Measurements from ENCODE around the gene SLC35D3. TPM values are rescaled to one million over a fixed set of nuclear protein-coding genes. Genes with fewer than 3 reads are reported as not detected.
"Not testable (repeated sequence)": the region's sequence is repeated elsewhere in the genome, so short reads cannot be mapped to it uniquely, and the experiment has no call there.

SLC35D3 gene
- total and polyA plus RNA-seq, 2 donors (not counting 3 experiments of a cell fraction or from before 2014, with no cell fraction given) = not detected

- dilution Hi-C loops (cut with MboI; ENCODE audit: extremely low pct_ligation_motif_present, low sequenced_read_pairs) = no loop called here
- Histone ChIP-seq H2AFZ (ENCODE audit: low read depth, low read length) (no peak overlapping the region), H3K27ac (ENCODE audit: insufficient read depth, low read depth, low read length) (no peak overlapping the region), H3K4me2 (ENCODE audit: insufficient read depth, low read length) (no peak overlapping the region), H3K9me3 (replicated peaks; ENCODE audit: control insufficient read depth, insufficient read depth, low read length) (no peaks in the 10 kb centered on the region), H4K20me1 (replicated peaks; ENCODE audit: control insufficient read depth, extremely low read depth, insufficient read depth, low read length) (no peaks in the 10 kb centered on the region), H3K9ac (replicated peaks; ENCODE audit: extremely low read depth, insufficient read depth, low read length) (no peak overlapping the region), H3K27me3 (ENCODE audit: control insufficient read depth in 2 of 2, insufficient read depth in 2 of 2, low read length in 2 of 2) (peaks cover 2 to 4% of the 10 kb centered on the region in 2 experiments), H3K4me3 (replicated peaks in 1 of 3; ENCODE audit: insufficient read depth in 1 of 3, low read depth in 1 of 3, low read length in 3 of 3) (no peak overlapping the region), H3K4me1 (ENCODE audit: control insufficient read depth, extremely low read depth, insufficient read depth, low read length) (no peaks in the 10 kb centered on the region), H3K79me2 (ENCODE audit: control insufficient read depth, insufficient read depth, low read length) (no peaks in the 10 kb centered on the region), H3K9me1 (replicated peaks; ENCODE audit: control insufficient read depth, extremely low read depth, insufficient read depth, low read length) (no peaks in the 10 kb centered on the region), H3K36me3 (ENCODE audit: control insufficient read depth in 2 of 2, extremely low read depth in 1 of 2, insufficient read depth in 2 of 2, low read length in 2 of 2) (no peaks in the 10 kb centered on the region)
- BruUV-seq (replicated peaks) = no TSS peak
- ChIA-PET POLR2A (no interaction called here), CTCF (no interaction called here)
- intact Hi-C loops (cut with micrococcal nuclease) = no loop called here
- FAIRE-seq (no peak), DNase-seq (ENCODE audit: low read depth, low spot score) (no peak)
- TF ChIP-seq EZH2 (IDR thresholded peaks at IDR 0.05; ENCODE audit: borderline replicate concordance, low read depth, low read length, severe bottlenecking) (no peak), GATA2 (IDR thresholded peaks at IDR 0.05; ENCODE audit: insufficient read depth, insufficient read length, low read depth, low read length) (no peak), POLR2AphosphoS5 (IDR thresholded peaks at IDR 0.05; ENCODE audit: insufficient read depth, low read depth, low read length) (no peak), FOS (IDR thresholded peaks at IDR 0.05; ENCODE audit: borderline replicate concordance, insufficient read depth, low read length) (no peak), MAX (IDR thresholded peaks at IDR 0.05; ENCODE audit: insufficient read depth, insufficient read length) (no peak), MYC (IDR thresholded peaks at IDR 0.05; ENCODE audit: low read depth, low read length) (no peak), JUN (IDR thresholded peaks at IDR 0.05; ENCODE audit: borderline replicate concordance, insufficient read depth, insufficient read length, low read depth) (no peak), CTCF (IDR thresholded peaks at IDR 0.05; ENCODE audit: extremely low read depth in 1 of 2, insufficient read depth in 1 of 2, low read depth in 1 of 2, low read length in 2 of 2) (no peak), POLR2A (IDR thresholded peaks at IDR 0.05; ENCODE audit: low read depth, low read length) (no peak)
Observed at GRCh38 chr6:136947037-136947436, 24.9 kb downstream of the SLC35D3 start.

- H3K4me3 ChIP-seq (replicated peaks in 1 of 3; ENCODE audit: insufficient read depth in 1 of 3, low read depth in 1 of 3, low read length in 3 of 3); CTCF ChIA-PET; H3K4me1 ChIP-seq (ENCODE audit: control insufficient read depth, extremely low read depth, insufficient read depth, low read length); dilution Hi-C loops (cut with MboI; ENCODE audit: extremely low pct_ligation_motif_present, low sequenced_read_pairs); H3K36me3 ChIP-seq (ENCODE audit: control insufficient read depth in 2 of 2, extremely low read depth in 1 of 2, insufficient read depth in 2 of 2, low read length in 2 of 2); H3K4me2 ChIP-seq (ENCODE audit: insufficient read depth, low read length); H3K27me3 ChIP-seq (ENCODE audit: control insufficient read depth in 2 of 2, insufficient read depth in 2 of 2, low read length in 2 of 2); H2AFZ ChIP-seq (ENCODE audit: low read depth, low read length); POLR2A ChIA-PET; H3K9ac ChIP-seq (replicated peaks; ENCODE audit: extremely low read depth, insufficient read depth, low read length); H3K27ac ChIP-seq (ENCODE audit: insufficient read depth, low read depth, low read length); H3K9me1 ChIP-seq (replicated peaks; ENCODE audit: control insufficient read depth, extremely low read depth, insufficient read depth, low read length); H3K79me2 ChIP-seq (ENCODE audit: control insufficient read depth, insufficient read depth, low read length); H4K20me1 ChIP-seq (replicated peaks; ENCODE audit: control insufficient read depth, extremely low read depth, insufficient read depth, low read length); DNase-seq (ENCODE audit: low read depth, low spot score); FAIRE-seq; intact Hi-C loops (cut with micrococcal nuclease); H3K9me3 ChIP-seq (replicated peaks; ENCODE audit: control insufficient read depth, insufficient read depth, low read length); BruUV-seq (replicated peaks): not testable (repeated sequence)
Observed at GRCh38 chr6:136949957-136950356, 27.9 kb downstream of the SLC35D3 start.

All from endothelial cell of umbilical vein (primary cell).